GM12891 (cell line): ENCODE measurements around the gene NDUFAF8.

Source experiments
- POLR2A ChIP-seq: IDR thresholded peaks from 2 replicates; pipeline ENCODE4 v1.6.1; 2011; ENCODE audit warnings: low read depth, low read length, control low read depth
- POLR2AphosphoS5 ChIP-seq: IDR thresholded peaks from 2 replicates; pipeline ENCODE4 v1.6.1; 2011; ENCODE audit warnings: low read depth, low read length, control low read depth
- POU2F2 ChIP-seq: IDR thresholded peaks from 2 replicates; pipeline ENCODE4 v1.6.1; 2011; ENCODE audit warnings: low read depth, mild to moderate bottlenecking, control low read depth, low read length, moderate library complexity

DNA sequence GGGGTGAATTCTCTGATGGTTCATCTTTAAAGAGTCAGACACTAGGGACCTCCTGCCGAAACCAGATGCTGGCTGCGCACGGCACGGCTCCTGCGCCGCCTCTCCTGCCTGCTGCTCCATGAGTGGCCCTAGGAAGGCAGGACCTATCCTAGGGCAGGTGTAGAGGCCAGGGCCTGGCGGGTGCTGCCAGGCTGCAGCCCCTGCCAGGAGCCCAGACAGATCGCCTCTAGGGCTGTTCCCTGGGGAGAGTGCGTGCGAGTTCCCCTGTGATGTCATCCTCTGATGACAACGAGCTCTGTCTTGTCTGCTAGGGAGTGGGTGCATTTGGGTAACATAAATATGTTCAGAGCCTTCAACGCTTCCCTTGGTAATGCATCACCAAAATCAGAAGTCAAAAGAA, 32.1 kb downstream of the NDUFAF8 start:
- TF ChIP-seq POLR2A, result no peak
- no peak for TF ChIP-seq POU2F2
- TF ChIP-seq POLR2AphosphoS5, result no peak
